PC-3 (cell line): ENCODE results near the gene LINC00237. TPM values are rescaled to one million over a fixed set of nuclear protein-coding genes. Genes with fewer than 3 reads are reported as not detected.
A peak's percentile ranks its signal among the peaks of the same experiment; 100 is the strongest.

Source experiments
- ATAC-seq: fragments of 200-7000 bp; cut with Tn5 transposase; 2 replicates; pipeline ENCODE4 v1.9.1; 2020; ENCODE audit warnings: mild to moderate bottlenecking, moderate library complexity
- BruUV-seq: library from RNA; stranded (reverse); fragments of 400-500 nt; replicated peaks from 2 replicates; lab custom pipeline; 2021; lab: Mats Ljungman, UMichigan
- CTCF ChIA-PET: fragments of 300-600 bp; sonication (Branson Sonifier 250); formaldehyde crosslinking; loops from one replicate; lab custom pipeline; 2022; ENCODE audit warnings: antibody characterized with exemption; lab: Charles Lee
- POLR2A ChIA-PET: fragments of 300-600 bp; sonication (Branson Sonifier 250); formaldehyde crosslinking; loops from one replicate; lab custom pipeline; 2022; ENCODE audit warnings: antibody characterized with exemption; ENCODE audit not compliant: unreplicated experiment; lab: Charles Lee
- DNase-seq: peaks from one replicate; pipeline ENCODE4 v3.0.0-alpha.2; 2015
- H2AFZ ChIP-seq: fragments of 300-600 bp; sonication (generic); 2 replicates; pipeline ENCODE4 v1.6.0; 2016; ENCODE audit warnings: antibody characterized with exemption, low read length
- H3F3A ChIP-seq: fragments of 300-600 bp; sonication (generic); one replicate; pipeline ENCODE4 v1.6.0; 2017; ENCODE audit warnings: antibody characterized with exemption, low read length, control low read depth, mild to moderate bottlenecking; ENCODE audit not compliant: unreplicated experiment
- H3K27ac ChIP-seq: fragments of 300-600 bp; sonication (generic); 2 replicates; pipeline ENCODE4 v1.5.1; 2016; ENCODE audit warnings: mild to moderate bottlenecking, low read length
- H3K27me3 ChIP-seq: fragments of 300-600 bp; sonication (generic); 2 replicates; pipeline ENCODE4 v1.6.1; 2016; ENCODE audit warnings: low read length, mixed read lengths
- H3K36me3 ChIP-seq: fragments of 300-600 bp; sonication (generic); 2 replicates; pipeline ENCODE4 v1.6.1; 2016; ENCODE audit warnings: low read depth, mixed run types, low read length, mixed read lengths
- H3K4me1 ChIP-seq: fragments of 300-600 bp; sonication (generic); 2 replicates; pipeline ENCODE4 v1.5.1; 2016; ENCODE audit warnings: low read length; ENCODE audit not compliant: insufficient read depth
- H3K4me2 ChIP-seq: fragments of 300-600 bp; sonication (generic); 2 replicates; pipeline ENCODE4 v1.6.0; 2016; ENCODE audit warnings: low read length
- H3K4me3 ChIP-seq: fragments of 300-600 bp; sonication (generic); 2 replicates; pipeline ENCODE4 v1.5.1; 2016; ENCODE audit warnings: mild to moderate bottlenecking, low read length, mixed read lengths
- H3K79me2 ChIP-seq: fragments of 300-600 bp; sonication (generic); 2 replicates; pipeline ENCODE4 v1.6.1; 2017; ENCODE audit warnings: low read length, mixed read lengths
- H3K9ac ChIP-seq: fragments of 300-600 bp; sonication (generic); 2 replicates; pipeline ENCODE4 v1.6.0; 2016; ENCODE audit warnings: mild to moderate bottlenecking, low read length
- H3K9me2 ChIP-seq: fragments of 300-600 bp; sonication (generic); replicated peaks from 2 replicates; pipeline ENCODE4 v1.6.1; 2016; ENCODE audit warnings: mixed run types, low read length, mixed read lengths
- H3K9me3 ChIP-seq: fragments of 300-600 bp; sonication (generic); 2 replicates; pipeline ENCODE4 v1.6.1; 2016; ENCODE audit warnings: low read length, mixed read lengths
- H4K20me1 ChIP-seq: fragments of 300-600 bp; sonication (generic); 2 replicates; pipeline ENCODE4 v1.6.1; 2016; ENCODE audit warnings: low read length, mixed read lengths
- EZH2 ChIP-seq: fragments of 300-600 bp; sonication (generic); IDR thresholded peaks from one replicate; pipeline ENCODE4 v1.6.1; 2017; ENCODE audit warnings: antibody characterized with exemption, mild to moderate bottlenecking, low read length; ENCODE audit not compliant: unreplicated experiment
- EZH2phosphoT487 ChIP-seq: fragments of 300-600 bp; sonication (generic); IDR thresholded peaks from 2 replicates; pipeline ENCODE4 v1.6.1; 2018; ENCODE audit warnings: mild to moderate bottlenecking, antibody characterized with exemption, low read length, borderline replicate concordance
- intact Hi-C: fragments of 100-400 bp; cut with micrococcal nuclease; formaldehyde crosslinking; loops from 2 replicates; pipeline ENCODE4 v1.9.0; 2023
- total RNA-seq: library from RNA; depleted of rRNA; stranded (reverse); fragments of >200 nt; gene quantifications from 2 replicates; pipeline ENCODE4 v1.2.3, GENCODE V29; 2014
- TF ChIP-seq, protein P1 (sequence below): fragments of 300-600 bp; sonication (generic); conservative IDR thresholded peaks from 2 replicates; pipeline ENCODE4 v1.5.1; 2017; ENCODE audit warnings: antibody characterized with exemption, low read depth, mild to moderate bottlenecking, low read length

LINC00237 gene
- total RNA-seq, 1 experiment from 2014 or later, result not detected

DNA sequence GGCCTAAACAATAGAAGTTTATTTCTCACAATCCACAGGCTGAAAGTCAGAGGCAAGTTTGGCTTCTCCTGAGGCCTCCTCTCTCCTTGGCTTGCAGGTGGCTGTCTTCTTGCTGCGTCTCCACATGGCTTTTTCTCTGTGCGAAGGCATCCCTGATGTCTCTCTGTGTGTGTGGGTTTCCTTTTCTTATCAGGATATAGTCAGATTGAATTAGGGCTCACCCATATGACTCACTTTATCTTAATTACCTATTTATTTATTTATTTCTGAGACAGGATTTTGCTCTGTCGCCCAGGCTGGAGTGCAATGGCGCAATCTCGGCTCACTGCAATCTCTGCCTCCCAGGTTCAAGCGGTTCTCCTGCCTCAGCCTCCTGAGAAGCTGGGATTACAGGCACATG lies 30.7 kb downstream of the LINC00237 start:
- H3K9me2 ChIP-seq, result no peaks in the 10 kb centered on the region
- no TSS peak for BruUV-seq
- no peaks in the 10 kb centered on the region for H3K79me2 ChIP-seq
- CTCF ChIA-PET, result no interaction called here
- H3K4me1 ChIP-seq, result peaks cover 10% of the 10 kb centered on the region; the same call in 1 of the 2 replicates
- DNase-seq, result no peak
- intact Hi-C loops, result no loop called here
- no peaks in the 10 kb centered on the region for H3F3A ChIP-seq
- ATAC-seq, result no peak
- POLR2A ChIA-PET, result no interaction called here
- no peaks in the 10 kb centered on the region for H3K9me3 ChIP-seq
- H3K4me2 ChIP-seq, result no peak overlapping the region
- 0 out of 2 replicates have a peak overlapping the region, but pooled peaks have one; percentile 14 for H3K27ac ChIP-seq
- no peak overlapping the region for H3K9ac ChIP-seq
- H3K36me3 ChIP-seq, result no peaks in the 10 kb centered on the region
- H2AFZ ChIP-seq, result no peak overlapping the region
- H4K20me1 ChIP-seq, result no peaks in the 10 kb centered on the region
- peaks cover 32% of the 10 kb centered on the region for H3K27me3 ChIP-seq
- TF ChIP-seq, protein P1, sequence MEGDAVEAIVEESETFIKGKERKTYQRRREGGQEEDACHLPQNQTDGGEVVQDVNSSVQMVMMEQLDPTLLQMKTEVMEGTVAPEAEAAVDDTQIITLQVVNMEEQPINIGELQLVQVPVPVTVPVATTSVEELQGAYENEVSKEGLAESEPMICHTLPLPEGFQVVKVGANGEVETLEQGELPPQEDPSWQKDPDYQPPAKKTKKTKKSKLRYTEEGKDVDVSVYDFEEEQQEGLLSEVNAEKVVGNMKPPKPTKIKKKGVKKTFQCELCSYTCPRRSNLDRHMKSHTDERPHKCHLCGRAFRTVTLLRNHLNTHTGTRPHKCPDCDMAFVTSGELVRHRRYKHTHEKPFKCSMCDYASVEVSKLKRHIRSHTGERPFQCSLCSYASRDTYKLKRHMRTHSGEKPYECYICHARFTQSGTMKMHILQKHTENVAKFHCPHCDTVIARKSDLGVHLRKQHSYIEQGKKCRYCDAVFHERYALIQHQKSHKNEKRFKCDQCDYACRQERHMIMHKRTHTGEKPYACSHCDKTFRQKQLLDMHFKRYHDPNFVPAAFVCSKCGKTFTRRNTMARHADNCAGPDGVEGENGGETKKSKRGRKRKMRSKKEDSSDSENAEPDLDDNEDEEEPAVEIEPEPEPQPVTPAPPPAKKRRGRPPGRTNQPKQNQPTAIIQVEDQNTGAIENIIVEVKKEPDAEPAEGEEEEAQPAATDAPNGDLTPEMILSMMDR, result no peak
- TF ChIP-seq EZH2phosphoT487 (no peak), EZH2 (no peak)
- H3K4me3 ChIP-seq, result no peak overlapping the region

DNA sequence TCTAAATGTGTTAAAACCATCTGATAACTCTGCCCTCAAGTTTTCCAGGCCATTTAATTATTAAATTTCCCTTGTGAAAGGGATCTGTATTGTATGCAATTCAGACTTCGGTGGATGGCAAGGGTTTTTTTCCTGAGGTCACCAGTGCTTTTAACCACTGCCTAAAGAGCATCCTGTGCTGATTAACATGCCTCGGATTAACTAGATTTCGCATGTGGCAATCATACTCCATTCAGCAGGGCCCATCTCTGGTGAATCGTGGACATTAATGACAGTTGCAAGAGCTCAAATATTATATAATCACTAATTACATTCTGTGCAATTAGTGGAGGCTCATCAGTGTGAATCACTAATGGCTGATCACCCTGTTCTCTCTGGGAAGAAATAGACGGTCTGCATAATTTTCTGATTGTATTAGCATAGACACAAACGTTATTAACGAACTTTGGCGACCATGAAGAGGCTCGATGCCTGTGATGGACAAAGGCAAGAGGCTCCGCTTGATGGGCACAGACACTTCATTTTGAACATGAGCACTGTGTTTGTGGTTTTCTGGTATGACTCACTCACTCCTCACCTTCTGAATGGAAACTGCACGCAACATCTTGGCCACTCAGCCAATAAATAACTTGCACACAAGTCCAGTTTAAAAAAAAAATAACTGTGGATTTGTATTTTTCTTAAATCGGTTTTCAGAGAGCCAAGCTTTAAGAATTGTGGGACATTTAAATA lies 31.4 kb downstream of the LINC00237 start:
- DNase-seq, result peak; percentile 82

More for the DNA sequence above, 31.4 kb downstream of the LINC00237 start:
- no peak overlapping the region for H2AFZ ChIP-seq
- no peaks in the 10 kb centered on the region for H3F3A ChIP-seq
- no peak overlapping the region for H3K9ac ChIP-seq
- CTCF ChIA-PET, result no interaction called here
- peaks cover 30% of the 10 kb centered on the region for H3K27me3 ChIP-seq
- no peak overlapping the region for H3K4me2 ChIP-seq
- 0 out of 2 replicates have a peak overlapping the region, but pooled peaks have one; percentile 14 for H3K27ac ChIP-seq
- intact Hi-C loops, result no loop called here
- no peaks in the 10 kb centered on the region for H3K36me3 ChIP-seq
- TF ChIP-seq, protein P1, result no peak
- TF ChIP-seq EZH2phosphoT487 (no peak), EZH2 (no peak)
- peaks cover 10% of the 10 kb centered on the region; the same call in 1 of the 2 replicates for H3K4me1 ChIP-seq
- ATAC-seq, result peak; percentile 71
- BruUV-seq, result no TSS peak
- POLR2A ChIA-PET, result no interaction called here
- no peaks in the 10 kb centered on the region for H4K20me1 ChIP-seq
- no peaks in the 10 kb centered on the region for H3K79me2 ChIP-seq
- no peaks in the 10 kb centered on the region for H3K9me2 ChIP-seq
- no peaks in the 10 kb centered on the region for H3K9me3 ChIP-seq
- no peak overlapping the region for H3K4me3 ChIP-seq
